ENCODE results near the gene TARS2. TPM values are rescaled to one million over a fixed set of nuclear protein-coding genes. Genes with fewer than 3 reads are reported as not detected.

Gene TARS2
- total and polyA plus RNA-seq, 10 of the 15 experiments (the other 5 are each of a cell fraction or from before 2014, with no cell fraction given): 11.0 to 51.8 (median 45.2) TPM

DNA sequence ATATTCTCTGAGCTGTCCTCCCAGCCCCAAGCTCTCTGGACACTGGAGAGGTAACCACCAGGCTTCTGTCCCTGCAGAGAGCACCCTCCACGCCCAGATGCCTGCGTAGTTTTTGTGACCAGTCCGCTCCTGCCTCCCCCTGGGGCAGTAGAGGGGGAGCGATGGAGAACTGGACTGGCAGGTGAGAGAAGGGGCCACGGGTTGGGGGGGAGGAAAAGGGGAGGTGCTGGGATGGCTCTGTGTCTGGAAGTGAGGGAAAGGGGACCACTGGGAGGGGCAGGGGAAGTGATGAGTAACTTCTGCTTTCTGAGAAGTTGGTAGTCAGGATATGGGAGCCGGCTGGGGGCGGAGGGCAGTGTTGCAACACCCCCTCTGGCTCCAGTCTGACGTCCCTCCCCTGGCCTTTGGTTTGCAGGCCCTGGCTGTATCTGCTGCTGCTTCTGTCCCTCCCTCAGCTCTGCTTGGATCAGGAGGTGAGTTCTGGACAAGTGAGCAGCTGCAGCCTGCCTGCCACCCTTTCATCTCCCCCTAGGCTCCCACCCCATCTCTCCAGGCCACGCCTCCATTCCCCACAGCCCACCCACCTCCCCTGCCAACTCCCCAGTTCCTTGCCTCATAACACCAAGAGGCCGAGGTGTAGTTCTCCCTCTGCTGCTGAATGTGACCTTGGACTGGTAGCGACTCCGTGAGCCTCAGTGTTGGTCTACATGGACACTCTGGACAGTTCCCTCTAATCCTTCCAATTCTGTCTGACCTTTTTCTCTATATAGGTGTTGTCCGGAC, 65.1 kb downstream of the TARS2 start:
- Histone ChIP-seq H3K27me3 (replicated peaks in 1 of 2; ENCODE audit: control insufficient read depth in 2 of 2, insufficient read depth in 2 of 2, low read length in 1 of 2) (no peaks in the 10 kb centered on the region; a peak in 1 of 4 replicates), H4K20me1 (ENCODE audit: control insufficient read depth, insufficient read depth) (no peaks in the 10 kb centered on the region), H3K4me2 (ENCODE audit: control insufficient read depth, insufficient read depth) (no peak overlapping the region), H3K4me1 (ENCODE audit: control insufficient read depth, insufficient read depth, low read length) (peaks cover 3% of the 10 kb centered on the region; the same call in 1 of the 2 replicates), H3K79me2 (ENCODE audit: control insufficient read depth, insufficient read depth, low read length) (no peaks in the 10 kb centered on the region), H3K4me3 (no peak overlapping the region), H2AFZ (ENCODE audit: control insufficient read depth, low read depth, low read length) (no peak overlapping the region), H3K9me3 (replicated peaks; ENCODE audit: control insufficient read depth, insufficient read depth, low read length) (no peaks in the 10 kb centered on the region), H3K36me3 (ENCODE audit: control insufficient read depth in 2 of 2, insufficient read depth in 2 of 2, low read length in 1 of 2) (no peaks in the 10 kb centered on the region), H3K9ac (ENCODE audit: control insufficient read depth, insufficient read depth, low read length) (no peak overlapping the region), H3K27ac (ENCODE audit: control insufficient read depth, insufficient read depth) (no peak overlapping the region)
- WGBS (ENCODE audit: insufficient coverage, insufficient replicate concordance, low lambda C conversion rate, missing lambda C conversion rate): 34% methylated on average over 13 of the region's 13 CpGs
- SMC1A ChIA-PET (ENCODE audit: uncharacterized antibody, unreplicated experiment): interaction anchor here (1.1 kb wide), 1 partner anchor 69 kb away, joined by 3 read pairs; no protein-coding TSS in a partner anchor
- intact Hi-C loops (cut with micrococcal nuclease; ENCODE audit: unreplicated experiment): no loop called here
- CTCF ChIA-PET: interaction anchor here (1.1 to 2.9 kb wide), 3 partner anchors 8 to 20 kb away, joined by 3 to 14 read pairs (median 8); no protein-coding TSS in a partner anchor
- BruUV-seq (replicated peaks): no TSS peak
- peak; percentile 5; the same call in 2 of the 3 replicates for ATAC-seq
- TF ChIP-seq KAT2A (conservative IDR thresholded peaks at IDR 0.05; ENCODE audit: control insufficient read depth, low read depth, low read length) (no peak), CREB1 (IDR thresholded peaks at IDR 0.05; ENCODE audit: low read depth) (no peak), PRDM15 (CRISPR knock-in tag; IDR thresholded peaks at IDR 0.05) (no peak), SMARCA5 (IDR thresholded peaks at IDR 0.05) (no peak), TCF12 (IDR thresholded peaks at IDR 0.05; ENCODE audit: low read depth, low read length) (no peak), MTA2 (IDR thresholded peaks at IDR 0.05; ENCODE audit: low read depth) (no peak), ETV6 (conservative IDR thresholded peaks at IDR 0.05 in 1 of 2, IDR thresholded peaks at IDR 0.05 in 1 of 2; ENCODE audit: borderline replicate concordance in 1 of 2, low read depth in 1 of 2) (no peak), CTCF (IDR thresholded peaks at IDR 0.05 in 2 of 3, conservative IDR thresholded peaks at IDR 0.05 in 1 of 3; ENCODE audit: control insufficient read depth in 2 of 3, extremely low read depth in 1 of 3, insufficient read depth in 1 of 3, low read depth in 3 of 3, low read length in 3 of 3) (no peak), NBN (IDR thresholded peaks at IDR 0.05) (no peak), BCL11A (IDR thresholded peaks at IDR 0.05; ENCODE audit: low read depth, low read length) (no peak), BACH1 (IDR thresholded peaks at IDR 0.05; ENCODE audit: borderline replicate concordance) (no peak), SPI1 (IDR thresholded peaks at IDR 0.05; ENCODE audit: borderline replicate concordance, insufficient read depth, low read depth, low read length) (no peak), NFYA (IDR thresholded peaks at IDR 0.05; ENCODE audit: borderline replicate concordance, low read depth, low read length) (no peak), NR2F1 (conservative IDR thresholded peaks at IDR 0.05) (no peak), HDGF (IDR thresholded peaks at IDR 0.05) (no peak), RCOR1 (conservative IDR thresholded peaks at IDR 0.05; ENCODE audit: low read depth, low read length) (no peak)
- RAD21 ChIA-PET (ENCODE audit: unreplicated experiment): no interaction called here
- POLR2A ChIA-PET: interaction anchor here (0.5 to 0.7 kb wide), 2 partner anchors 13 to 17 kb away, joined by 3 to 6 read pairs; no protein-coding TSS in a partner anchor
- no peak for FAIRE-seq
- DNase-seq (ENCODE audit: low read depth, low spot score): no peak
- in situ Hi-C loops (cut with MboI): no loop called here

Measured in GM12878 (cell line).